Putamen (tissue), 1 donor: ENCODE data around the gene ARMCX4.
"Not testable (repeated sequence)": the region's sequence is repeated elsewhere in the genome, so short reads cannot be mapped to it uniquely, and the experiment has no call there.

ENCODE experiments used
- DNase-seq: peaks from one replicate; pipeline ENCODE4 v3.0.0-alpha.2; 2016; ENCODE audit warnings: low spot score

ARMCX4 gene

GRCh38 chrX:101485212-101485949 is at the start of gene ARMCX4:
Gene ARMCX4, plus strand, starts transcription at chrX:101485456. Its CDS starts 3,134 bp downstream, at chrX:101488590.
- peak; percentile 46 for DNase-seq

GRCh38 chrX:101442085-101442484 is 43.2 kb upstream of the ARMCX4 start:
- DNase-seq, result no peak

GRCh38 chrX:101449279-101449678 is 36.0 kb upstream of the ARMCX4 start:
- DNase-seq, result no peak

GRCh38 chrX:101450085-101450484 is 35.2 kb upstream of the ARMCX4 start:
- DNase-seq, result no peak

GRCh38 chrX:101450961-101451360 is 34.3 kb upstream of the ARMCX4 start:
- DNase-seq, result no peak

- DNase-seq, result no peak
Observed at GRCh38 chrX:101452056-101452455, 33.2 kb upstream of the ARMCX4 start.

GRCh38 chrX:101460669-101461068 is 24.6 kb upstream of the ARMCX4 start:
- no peak for DNase-seq

GRCh38 chrX:101462892-101463291 is 22.4 kb upstream of the ARMCX4 start:
- no peak for DNase-seq

- DNase-seq, result no peak
Observed at GRCh38 chrX:101478366-101478765, 6.9 kb upstream of the ARMCX4 start.

GRCh38 chrX:101482296-101482695 is 3.0 kb upstream of the ARMCX4 start:
- no peak for DNase-seq

GRCh38 chrX:101483705-101484104 is 1.6 kb upstream of the ARMCX4 start:
- no peak for DNase-seq

- DNase-seq, result no peak
Observed at GRCh38 chrX:101484135-101484534, 1.1 kb upstream of the ARMCX4 start.

GRCh38 chrX:101488796-101489195 is 3.5 kb downstream of the ARMCX4 start:
- no peak for DNase-seq

- no peak for DNase-seq
Observed at GRCh38 chrX:101491943-101492342, 6.7 kb downstream of the ARMCX4 start.

- no peak for DNase-seq
Observed at GRCh38 chrX:101493225-101493624, 8.0 kb downstream of the ARMCX4 start.

- DNase-seq, result not testable (repeated sequence)
Observed at GRCh38 chrX:101502929-101503328, 17.7 kb downstream of the ARMCX4 start.

- no peak for DNase-seq
Observed at GRCh38 chrX:101507372-101507771, 22.1 kb downstream of the ARMCX4 start.

GRCh38 chrX:101507986-101508385 is 22.7 kb downstream of the ARMCX4 start:
- no peak for DNase-seq

- DNase-seq, result no peak
Observed at GRCh38 chrX:101530944-101531343, 45.7 kb downstream of the ARMCX4 start.
